ENCODE results near the gene ERGIC2. TPM values are rescaled to one million over a fixed set of nuclear protein-coding genes. Genes with fewer than 3 reads are reported as not detected.

Gene ERGIC2
- total RNA-seq, 2 donors from 2014 or later: 76.3 to 83.4 TPM

- Mint-ChIP-seq H3K4me1 (ENCODE audit: low read depth in 2 of 2) (no peaks in the 10 kb centered on the region), H3K4me3 (no peak overlapping the region), H3K27me3 (no peaks in the 10 kb centered on the region), H3K36me3 (no peaks in the 10 kb centered on the region), H3K27ac (no peak overlapping the region), H3K9me3 (no peaks in the 10 kb centered on the region)
- DNase-seq (ENCODE audit: low spot score) (no peak), ATAC-seq (no peak)
Observed at GRCh38 chr12:29346769-29347421, 34.1 kb downstream of the ERGIC2 start.

GRCh38 chr12:29343022-29343799, 37.8 kb downstream of the ERGIC2 start:
- DNase-seq (ENCODE audit: low spot score) (no peak), ATAC-seq (no peak)
- no peaks in the 10 kb centered on the region for H3K27me3 Mint-ChIP-seq
- no peaks in the 10 kb centered on the region for H3K9me3 Mint-ChIP-seq
- peaks cover 10% of the 10 kb centered on the region for H3K36me3 Mint-ChIP-seq
- no peaks in the 10 kb centered on the region for H3K4me1 Mint-ChIP-seq (ENCODE audit: low read depth in 2 of 2)
- no peak overlapping the region for H3K27ac Mint-ChIP-seq
- H3K4me3 Mint-ChIP-seq: no peak overlapping the region

- ATAC-seq (no peak), DNase-seq (ENCODE audit: low spot score) (no peak)
- Mint-ChIP-seq H3K4me1 (ENCODE audit: low read depth in 2 of 2) (no peaks in the 10 kb centered on the region), H3K27me3 (no peaks in the 10 kb centered on the region), H3K9me3 (no peaks in the 10 kb centered on the region), H3K27ac (no peak overlapping the region), H3K36me3 (peaks cover 15% of the 10 kb centered on the region), H3K4me3 (no peak overlapping the region)
Observed at GRCh38 chr12:29337325-29337724, 43.6 kb downstream of the ERGIC2 start.

- DNase-seq (ENCODE audit: low spot score) (no peak), ATAC-seq (no peak)
- Mint-ChIP-seq H3K4me1 (ENCODE audit: low read depth in 2 of 2) (no peaks in the 10 kb centered on the region), H3K36me3 (peaks cover 16% of the 10 kb centered on the region), H3K27ac (no peak overlapping the region), H3K4me3 (no peak overlapping the region), H3K9me3 (no peaks in the 10 kb centered on the region), H3K27me3 (no peaks in the 10 kb centered on the region)
Observed at GRCh38 chr12:29334937-29335336, 46.0 kb downstream of the ERGIC2 start.

DNA sequence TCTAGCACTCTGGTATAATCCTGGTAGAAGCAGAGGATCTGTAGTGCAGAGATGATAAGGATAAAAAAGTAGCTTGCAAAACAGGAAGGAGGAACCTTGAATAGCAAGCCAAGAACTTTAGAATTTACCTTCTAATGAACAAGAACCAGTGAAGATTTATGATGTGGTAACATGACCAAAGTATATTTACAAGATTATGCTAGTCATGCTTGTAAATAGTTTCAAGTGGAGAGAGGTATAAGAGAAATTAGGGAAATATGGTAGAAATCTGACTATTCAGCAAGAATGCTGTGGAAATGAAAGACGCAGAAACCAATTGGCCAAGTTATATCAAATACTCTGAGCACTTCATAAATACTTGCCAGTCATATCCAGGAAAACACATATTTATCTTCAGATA, 47.8 kb downstream of the ERGIC2 start:
- Mint-ChIP-seq H3K4me3 (no peak overlapping the region), H3K27me3 (no peaks in the 10 kb centered on the region), H3K4me1 (ENCODE audit: low read depth in 2 of 2) (no peaks in the 10 kb centered on the region), H3K27ac (no peak overlapping the region), H3K36me3 (peaks cover 13% of the 10 kb centered on the region), H3K9me3 (no peaks in the 10 kb centered on the region)
- DNase-seq (ENCODE audit: low spot score) (no peak), ATAC-seq (no peak)

DNA sequence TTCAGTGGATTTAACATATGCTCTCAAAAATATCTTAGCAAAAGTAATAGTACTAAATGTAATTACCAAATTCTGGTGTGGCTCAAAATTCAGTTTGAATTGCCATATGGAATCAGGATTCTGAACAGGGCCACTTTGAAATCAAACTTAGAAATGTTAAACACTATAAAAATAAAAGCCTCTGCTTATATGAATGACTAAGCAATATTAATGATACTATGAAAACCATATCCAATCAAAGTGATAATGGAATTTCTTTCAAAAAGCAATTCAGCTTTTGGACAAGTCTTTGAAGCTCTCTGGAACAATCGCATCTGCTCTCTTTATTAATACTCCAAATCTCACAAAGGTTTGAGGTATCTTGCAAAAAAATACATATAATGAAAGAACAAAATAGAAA, 51.6 kb downstream of the ERGIC2 start:
- H3K4me1 Mint-ChIP-seq (ENCODE audit: low read depth in 2 of 2): peaks cover 0 to 5% of the 10 kb centered on the region in 2 donors
- no peak for DNase-seq (ENCODE audit: low spot score)
- peaks cover 19% of the 10 kb centered on the region for H3K36me3 Mint-ChIP-seq
- no peaks in the 10 kb centered on the region for H3K27me3 Mint-ChIP-seq
- no peaks in the 10 kb centered on the region for H3K9me3 Mint-ChIP-seq
- no peak overlapping the region for H3K4me3 Mint-ChIP-seq
- no peak for ATAC-seq
- H3K27ac Mint-ChIP-seq: no peak overlapping the region

GRCh38 chr12:29322157-29322556, 58.8 kb downstream of the ERGIC2 start:
- Mint-ChIP-seq H3K4me3 (no peak overlapping the region), H3K27ac (no peak overlapping the region), H3K9me3 (no peaks in the 10 kb centered on the region), H3K4me1 (ENCODE audit: low read depth in 2 of 2) (peaks cover 7 to 17% of the 10 kb centered on the region in 2 donors), H3K36me3 (peaks cover 15% of the 10 kb centered on the region), H3K27me3 (no peaks in the 10 kb centered on the region)
- no peak for DNase-seq (ENCODE audit: low spot score)
- ATAC-seq: no peak

GRCh38 chr12:29320295-29321085, 60.5 kb downstream of the ERGIC2 start:
- Mint-ChIP-seq H3K27ac (peak overlapping the region in 1 of 2 donors; percentile 13), H3K4me3 (no peak overlapping the region), H3K9me3 (no peaks in the 10 kb centered on the region), H3K27me3 (no peaks in the 10 kb centered on the region), H3K36me3 (peaks cover 14% of the 10 kb centered on the region), H3K4me1 (ENCODE audit: low read depth in 2 of 2) (peaks cover 12 to 20% of the 10 kb centered on the region in 2 donors)
- DNase-seq (ENCODE audit: low spot score) (no peak), ATAC-seq (no peak)

DNA sequence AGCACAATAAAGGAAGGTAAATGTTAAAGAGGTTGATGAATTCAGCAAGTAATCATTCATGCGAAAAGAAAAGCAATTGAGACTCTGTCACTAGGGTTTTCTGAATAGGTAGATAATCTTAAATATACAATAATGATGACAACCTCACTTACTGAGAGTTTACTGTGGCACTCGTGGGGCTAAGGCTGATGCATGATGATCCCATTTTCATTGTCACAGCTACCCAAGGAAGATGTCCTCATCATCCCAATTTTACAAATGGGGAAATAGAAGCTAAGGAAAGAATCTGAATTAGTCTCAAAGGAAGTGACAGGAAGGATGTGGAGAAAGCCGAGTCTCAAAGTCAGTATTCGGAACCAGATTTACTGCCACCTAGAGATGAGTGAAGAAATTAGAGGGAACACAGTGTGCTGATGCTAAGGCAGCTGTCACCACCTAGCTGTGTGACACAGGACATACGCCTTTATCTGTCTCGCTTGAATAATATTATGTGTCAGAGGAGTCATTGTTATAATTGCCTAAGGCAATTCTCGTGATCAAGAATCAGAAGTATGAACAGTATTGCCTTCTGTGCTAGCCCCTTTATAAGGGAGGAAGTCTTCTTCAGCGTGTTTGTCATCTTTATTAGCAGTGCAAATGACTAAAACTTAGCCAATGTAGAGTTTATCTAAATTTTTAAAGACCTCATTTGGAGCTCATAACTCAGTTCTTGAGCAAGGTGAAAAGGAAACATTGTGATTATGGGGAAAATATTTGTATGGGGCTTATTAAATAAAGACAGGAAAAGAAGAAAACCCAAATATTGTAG, 63.2 kb downstream of the ERGIC2 start:
- peak; percentile 91 to 98 for ATAC-seq
- DNase-seq (ENCODE audit: low spot score): no peak
- Mint-ChIP-seq H3K27me3 (no peaks in the 10 kb centered on the region), H3K36me3 (peaks cover 5% of the 10 kb centered on the region), H3K4me3 (no peak overlapping the region), H3K9me3 (no peaks in the 10 kb centered on the region), H3K27ac (peak overlapping the region in 1 of 2 donors; percentile 20), H3K4me1 (ENCODE audit: low read depth in 2 of 2) (peaks cover 12 to 17% of the 10 kb centered on the region in 2 donors)

DNA sequence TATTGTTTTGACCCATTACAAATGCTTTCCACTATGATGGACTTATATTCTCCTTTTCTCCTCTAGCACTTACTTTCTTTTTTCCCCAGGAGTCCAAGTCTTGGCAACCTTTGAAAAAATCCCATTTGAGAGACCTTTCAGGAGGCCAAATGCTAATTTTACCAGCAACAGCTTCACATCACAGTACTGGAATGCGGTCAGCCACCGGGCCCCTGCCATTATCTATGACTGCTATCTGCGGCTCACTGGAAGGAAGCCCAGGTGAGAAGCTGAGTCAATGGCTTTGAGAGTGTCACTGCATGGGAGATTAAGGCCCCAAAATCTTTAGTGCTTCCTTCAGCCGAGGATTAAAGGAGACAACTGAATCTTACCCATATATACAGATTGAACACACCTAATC, 64.2 kb downstream of the ERGIC2 start:
- DNase-seq (ENCODE audit: low spot score) (no peak), ATAC-seq (no peak)
- Mint-ChIP-seq H3K27me3 (no peaks in the 10 kb centered on the region), H3K4me3 (no peak overlapping the region), H3K36me3 (peaks cover 5% of the 10 kb centered on the region), H3K9me3 (no peaks in the 10 kb centered on the region), H3K4me1 (ENCODE audit: low read depth in 2 of 2) (peaks cover 12 to 17% of the 10 kb centered on the region in 2 donors), H3K27ac (no peak overlapping the region)

GRCh38 chr12:29314416-29314815, 66.6 kb downstream of the ERGIC2 start:
- no peak overlapping the region for H3K27ac Mint-ChIP-seq

GRCh38 chr12:29310899-29311298, 70.1 kb downstream of the ERGIC2 start:
- H3K27ac Mint-ChIP-seq: no peak overlapping the region
- no peaks in the 10 kb centered on the region for H3K4me1 Mint-ChIP-seq (ENCODE audit: low read depth in 2 of 2)
- H3K4me3 Mint-ChIP-seq: no peak overlapping the region
- DNase-seq (ENCODE audit: low spot score) (no peak), ATAC-seq (no peak)
- H3K36me3 Mint-ChIP-seq: peaks cover 5% of the 10 kb centered on the region
- no peaks in the 10 kb centered on the region for H3K27me3 Mint-ChIP-seq
- no peaks in the 10 kb centered on the region for H3K9me3 Mint-ChIP-seq

More at GRCh38 chr12:29314416-29314815, 66.6 kb downstream of the ERGIC2 start:
- Mint-ChIP-seq H3K27me3 (no peaks in the 10 kb centered on the region), H3K9me3 (no peaks in the 10 kb centered on the region), H3K36me3 (peaks cover 5% of the 10 kb centered on the region), H3K4me3 (no peak overlapping the region), H3K4me1 (ENCODE audit: low read depth in 2 of 2) (peaks cover 12 to 17% of the 10 kb centered on the region in 2 donors)
- no peak for ATAC-seq
- no peak for DNase-seq (ENCODE audit: low spot score)

DNA sequence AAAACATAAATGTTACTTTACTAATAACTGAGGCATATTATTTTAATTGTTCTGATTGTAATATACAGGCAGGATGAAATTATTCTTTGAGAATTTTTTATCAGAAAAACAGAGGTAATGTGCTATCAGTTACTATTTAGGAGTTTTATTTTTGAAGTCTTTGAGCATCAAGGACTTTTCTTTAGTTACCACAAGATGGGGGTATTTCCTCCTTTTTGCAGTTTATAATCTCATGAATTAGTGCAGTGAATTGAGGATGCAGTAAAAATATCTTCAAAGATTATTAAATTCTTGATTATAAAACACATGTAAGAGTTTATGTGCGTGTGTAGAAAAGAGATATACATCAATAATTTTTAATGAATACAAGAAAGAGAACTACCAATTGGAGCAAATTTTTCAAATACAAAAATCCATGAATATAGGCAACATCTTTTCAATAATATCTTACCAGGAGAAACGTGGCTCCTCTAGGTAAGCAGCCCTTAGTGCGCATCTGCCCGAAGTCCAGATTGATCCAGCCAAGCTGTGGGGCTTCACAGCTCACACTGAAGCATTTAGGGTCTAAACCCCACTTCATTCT, 71.6 kb downstream of the ERGIC2 start:
- no peaks in the 10 kb centered on the region for H3K4me1 Mint-ChIP-seq (ENCODE audit: low read depth in 2 of 2)
- ATAC-seq (no peak), DNase-seq (ENCODE audit: low spot score) (no peak)
- no peaks in the 10 kb centered on the region for H3K9me3 Mint-ChIP-seq
- no peaks in the 10 kb centered on the region for H3K36me3 Mint-ChIP-seq
- H3K27ac Mint-ChIP-seq: no peak overlapping the region
- no peak overlapping the region for H3K4me3 Mint-ChIP-seq
- H3K27me3 Mint-ChIP-seq: no peaks in the 10 kb centered on the region
